K562 (cell line): Measurements from ENCODE around the gene CABP4. TPM values are rescaled to one million over a fixed set of nuclear protein-coding genes. Genes with fewer than 3 reads are reported as not detected.

Experiments
- ASH1L ChIP-seq: fragments of 450-650 bp; IDR thresholded peaks from 2 replicates; pipeline ENCODE4 v1.6.1; 2018; ENCODE audit warnings: borderline replicate concordance, mild to moderate bottlenecking, low read depth; ENCODE audit not compliant: partially characterized antibody
- CREBBP ChIP-seq: IDR thresholded peaks from one replicate; pipeline ENCODE4 v1.6.1; 2012; ENCODE audit warnings: low read depth, mild to moderate bottlenecking, control low read depth, inconsistent platforms, low read length
- CTBP1 ChIP-seq: fragments of 450-650 bp; IDR thresholded peaks from 2 replicates; pipeline ENCODE4 v1.6.1; 2016; ENCODE audit warnings: borderline replicate concordance
- FOS ChIP-seq: IDR thresholded peaks from 3 replicates; pipeline ENCODE4 v1.6.1; 2011; ENCODE audit not compliant: insufficient read length; ENCODE audit errors: extremely low read depth
- NFYB ChIP-seq: IDR thresholded peaks from 2 replicates; pipeline ENCODE4 v1.6.1; 2011; ENCODE audit warnings: mild to moderate bottlenecking, moderate library complexity; ENCODE audit not compliant: insufficient read length; ENCODE audit errors: extremely low read depth
- NRF1 ChIP-seq, 2 experiments: fragments of 450-650 bp; IDR thresholded peaks in 1 of 2; conservative IDR thresholded peaks in 1 of 2; 2 replicates each; pipeline ENCODE4 v1.6.1; 2014; ENCODE audit warnings: mild to moderate bottlenecking in 2 of 2
- POLR2AphosphoS5 ChIP-seq: IDR thresholded peaks from 2 replicates; pipeline ENCODE4 v1.6.1; 2011; ENCODE audit warnings: mild to moderate bottlenecking, low read depth, low read length, moderate library complexity; ENCODE audit not compliant: control insufficient read depth, insufficient read depth
- ZBTB1 ChIP-seq: sonication (generic); formaldehyde crosslinking; IDR thresholded peaks from 2 replicates; pipeline ENCODE4 v1.8.1; 2023; ENCODE audit warnings: missing genetic modification reagents, low read depth, mild to moderate bottlenecking, borderline replicate concordance
- ZFX ChIP-seq: sonication (generic); formaldehyde crosslinking; IDR thresholded peaks from 2 replicates; pipeline ENCODE4 v1.8.0; 2022; ENCODE audit warnings: mild to moderate bottlenecking, missing genetic modification reagents, moderate library complexity
- ZNF561 ChIP-seq: fragments of 450-650 bp; formaldehyde crosslinking; conservative IDR thresholded peaks from 2 replicates; pipeline ENCODE4 v1.4.0; 2020; ENCODE audit warnings: mild to moderate bottlenecking, moderate library complexity
- ZNF717 ChIP-seq: fragments of 250-450 bp; sonication (Bioruptor Pico); IDR thresholded peaks from 2 replicates; pipeline ENCODE4 v1.5.0; 2021
- polyA plus RNA-seq, 8 experiments: library from polyadenylated mRNA; depleted of rRNA in 4 of 8; stranded (reverse) in 5 of 8; unstranded in 3 of 8; fragments of >200 nt; fragmentation: Nextera tagmentation in 2 of 8; fragmentation: Illumina TruSeq in 1 of 8; extraction: Ambion mirVana in 2 of 8; extraction: Trizol in 1 of 8; gene quantifications; 2 replicates each; pipeline versions ENCODE4 v1.2.1 to v1.2.3, GENCODE V29; 2011 to 2014; ENCODE audit warnings: inconsistent platforms in 1 of 8, missing spikeins in 1 of 8
- total RNA-seq, 7 experiments: library from RNA; depleted of rRNA in 6 of 7; stranded (reverse); fragments of >200 nt in 6 of 7; fragmentation: Illumina TruSeq in 2 of 7; extraction: Trizol in 2 of 7; gene quantifications; 2 replicates each; pipeline versions ENCODE4 v1.2.1 to v1.2.3, GENCODE V29; 2011 to 2021; ENCODE audit warnings: low replicate concordance in 1 of 7
- TF ChIP-seq, protein P1 (sequence below): sonication (generic); formaldehyde crosslinking; IDR thresholded peaks from 2 replicates; pipeline ENCODE4 v1.8.0; 2022; ENCODE audit warnings: mild to moderate bottlenecking, missing genetic modification reagents
- TF ChIP-seq, protein P2 (sequence below): fragments of 450-650 bp; IDR thresholded peaks from 2 replicates; pipeline ENCODE4 v1.6.1; 2016; ENCODE audit warnings: antibody characterized with exemption
- TF ChIP-seq, protein P3 (sequence below): sonication (generic); formaldehyde crosslinking; IDR thresholded peaks from 2 replicates; pipeline ENCODE4 v1.8.0; 2022; ENCODE audit warnings: missing genetic modification reagents, mild to moderate bottlenecking, borderline replicate concordance
- TF ChIP-seq, protein P4 (sequence below): sonication (generic); formaldehyde crosslinking; IDR thresholded peaks from 2 replicates; pipeline ENCODE4 v1.8.0; 2023; ENCODE audit warnings: mild to moderate bottlenecking, missing genetic modification reagents
- TF ChIP-seq, protein P5 (sequence below): sonication (generic); formaldehyde crosslinking; IDR thresholded peaks from 2 replicates; pipeline ENCODE4 v1.5.0; 2020; ENCODE audit warnings: missing genetic modification reagents
- TF ChIP-seq, protein P6 (sequence below): sonication (generic); formaldehyde crosslinking; IDR thresholded peaks from 2 replicates; pipeline ENCODE4 v1.8.0; 2022; ENCODE audit warnings: mild to moderate bottlenecking, missing genetic modification reagents
- TF ChIP-seq, protein P7 (sequence below): fragments of 200-800 bp; sonication (Bioruptor generic); IDR thresholded peaks from 2 replicates; pipeline ENCODE4 v1.6.1; 2017; ENCODE audit warnings: missing genetic modification characterization, missing compliant biosample characterization

CABP4 gene
- total and polyA plus RNA-seq, 9 of the 15 experiments (the other 6 are each of a cell fraction or from before 2014, with no cell fraction given), result 0.11 TPM; not detected in 8

DNA sequence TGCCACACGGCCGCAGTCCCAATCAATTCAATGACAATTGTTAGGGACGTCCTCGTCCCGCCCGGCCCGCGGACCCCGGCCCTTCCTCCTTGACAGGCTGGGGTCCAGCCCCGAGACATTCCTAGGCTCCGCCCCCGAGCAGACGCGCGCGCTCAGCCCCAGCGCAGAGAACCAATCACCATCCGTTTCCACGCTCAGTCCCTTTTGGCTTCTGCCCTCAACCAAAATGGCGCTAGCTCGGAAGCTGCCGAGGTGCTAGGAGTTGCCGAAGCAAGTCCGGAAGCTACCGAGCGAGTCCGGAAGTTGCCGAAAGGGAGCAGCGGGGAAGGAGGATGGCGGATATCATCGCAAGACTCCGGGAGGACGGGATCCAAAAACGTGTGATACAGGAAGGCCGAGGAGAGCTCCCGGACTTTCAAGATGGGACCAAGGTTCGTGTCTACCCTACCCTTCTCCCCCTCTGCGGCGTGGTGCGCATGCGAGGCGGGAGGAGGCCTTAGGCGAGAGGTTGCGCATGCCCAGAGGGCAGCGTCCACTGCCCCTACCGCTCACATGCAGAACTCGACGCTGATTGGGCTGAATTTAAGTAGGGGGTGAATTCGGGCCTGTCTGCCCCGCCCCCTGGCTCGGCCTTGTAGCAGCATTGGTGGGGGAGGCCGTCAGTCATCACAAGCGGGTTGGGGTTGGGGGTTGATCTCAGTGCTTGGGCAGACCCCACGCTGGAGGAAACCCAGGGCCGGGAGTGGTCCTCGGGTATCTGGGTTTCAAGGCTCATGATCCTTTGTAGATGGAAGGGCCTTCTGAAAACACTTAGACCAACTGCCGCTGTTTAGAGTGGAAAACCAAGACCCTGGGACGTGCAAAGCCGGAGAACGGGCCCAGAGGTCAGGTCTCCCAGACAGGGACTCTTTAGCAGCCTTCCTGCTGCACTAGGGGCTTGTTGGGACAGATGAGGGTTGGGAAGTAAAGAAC is 28.0 kb downstream of the CABP4 start, which contains the start of gene AIP (continued):
- TF ChIP-seq, protein P1, sequence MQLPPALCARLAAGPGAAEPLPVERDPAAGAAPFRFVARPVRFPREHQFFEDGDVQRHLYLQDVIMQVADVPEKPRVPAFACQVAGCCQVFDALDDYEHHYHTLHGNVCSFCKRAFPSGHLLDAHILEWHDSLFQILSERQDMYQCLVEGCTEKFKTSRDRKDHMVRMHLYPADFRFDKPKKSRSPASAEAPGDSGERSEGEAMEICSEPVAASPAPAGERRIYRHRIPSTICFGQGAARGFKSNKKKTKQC (CRISPR knock-in tag), result peak; percentile 100
- TF ChIP-seq ZFX (CRISPR knock-in tag) (peak; percentile 74), CREBBP (no peak), ASH1L (peak; percentile 71), ZNF561 (CRISPR knock-in tag) (no peak), NRF1 (conservative IDR thresholded peaks at IDR 0.05 in 1 of 2, IDR thresholded peaks at IDR 0.05 in 1 of 2) (peak; percentile 99), NFYB (peak; percentile 77), FOS (peak; percentile 66), ZBTB1 (CRISPR knock-in tag) (peak; percentile 87; the same call in 1 of the 2 replicates), POLR2AphosphoS5 (peak; percentile 50; the same call in 1 of the 2 replicates), CTBP1 (peak; percentile 65; the same call in 1 of the 2 replicates), ZNF717 (CRISPR knock-in tag) (no peak)
- TF ChIP-seq, protein P2, sequence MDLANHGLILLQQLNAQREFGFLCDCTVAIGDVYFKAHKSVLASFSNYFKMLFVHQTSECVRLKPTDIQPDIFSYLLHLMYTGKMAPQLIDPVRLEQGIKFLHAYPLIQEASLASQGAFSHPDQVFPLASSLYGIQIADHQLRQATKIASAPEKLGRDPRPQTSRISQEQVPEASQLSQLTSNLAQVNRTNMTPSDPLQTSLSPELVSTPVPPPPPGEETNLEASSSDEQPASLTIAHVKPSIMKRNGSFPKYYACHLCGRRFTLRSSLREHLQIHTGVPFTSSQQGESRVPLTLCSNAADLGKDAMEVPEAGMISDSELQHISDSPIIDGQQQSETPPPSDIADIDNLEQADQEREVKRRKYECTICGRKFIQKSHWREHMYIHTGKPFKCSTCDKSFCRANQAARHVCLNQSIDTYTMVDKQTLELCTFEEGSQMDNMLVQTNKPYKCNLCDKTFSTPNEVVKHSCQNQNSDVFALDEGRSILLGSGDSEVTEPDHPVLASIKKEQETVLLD, result peak; percentile 98
- TF ChIP-seq, protein P3, sequence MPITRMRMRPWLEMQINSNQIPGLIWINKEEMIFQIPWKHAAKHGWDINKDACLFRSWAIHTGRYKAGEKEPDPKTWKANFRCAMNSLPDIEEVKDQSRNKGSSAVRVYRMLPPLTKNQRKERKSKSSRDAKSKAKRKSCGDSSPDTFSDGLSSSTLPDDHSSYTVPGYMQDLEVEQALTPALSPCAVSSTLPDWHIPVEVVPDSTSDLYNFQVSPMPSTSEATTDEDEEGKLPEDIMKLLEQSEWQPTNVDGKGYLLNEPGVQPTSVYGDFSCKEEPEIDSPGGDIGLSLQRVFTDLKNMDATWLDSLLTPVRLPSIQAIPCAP (CRISPR knock-in tag), result peak; percentile 99
- TF ChIP-seq, protein P4, sequence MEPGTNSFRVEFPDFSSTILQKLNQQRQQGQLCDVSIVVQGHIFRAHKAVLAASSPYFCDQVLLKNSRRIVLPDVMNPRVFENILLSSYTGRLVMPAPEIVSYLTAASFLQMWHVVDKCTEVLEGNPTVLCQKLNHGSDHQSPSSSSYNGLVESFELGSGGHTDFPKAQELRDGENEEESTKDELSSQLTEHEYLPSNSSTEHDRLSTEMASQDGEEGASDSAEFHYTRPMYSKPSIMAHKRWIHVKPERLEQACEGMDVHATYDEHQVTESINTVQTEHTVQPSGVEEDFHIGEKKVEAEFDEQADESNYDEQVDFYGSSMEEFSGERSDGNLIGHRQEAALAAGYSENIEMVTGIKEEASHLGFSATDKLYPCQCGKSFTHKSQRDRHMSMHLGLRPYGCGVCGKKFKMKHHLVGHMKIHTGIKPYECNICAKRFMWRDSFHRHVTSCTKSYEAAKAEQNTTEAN (CRISPR knock-in tag), result peak; percentile 94; the same call in 1 of the 2 replicates
- TF ChIP-seq, protein P5, sequence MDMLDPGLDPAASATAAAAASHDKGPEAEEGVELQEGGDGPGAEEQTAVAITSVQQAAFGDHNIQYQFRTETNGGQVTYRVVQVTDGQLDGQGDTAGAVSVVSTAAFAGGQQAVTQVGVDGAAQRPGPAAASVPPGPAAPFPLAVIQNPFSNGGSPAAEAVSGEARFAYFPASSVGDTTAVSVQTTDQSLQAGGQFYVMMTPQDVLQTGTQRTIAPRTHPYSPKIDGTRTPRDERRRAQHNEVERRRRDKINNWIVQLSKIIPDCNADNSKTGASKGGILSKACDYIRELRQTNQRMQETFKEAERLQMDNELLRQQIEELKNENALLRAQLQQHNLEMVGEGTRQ (CRISPR knock-in tag), result no peak
- TF ChIP-seq, protein P6, sequence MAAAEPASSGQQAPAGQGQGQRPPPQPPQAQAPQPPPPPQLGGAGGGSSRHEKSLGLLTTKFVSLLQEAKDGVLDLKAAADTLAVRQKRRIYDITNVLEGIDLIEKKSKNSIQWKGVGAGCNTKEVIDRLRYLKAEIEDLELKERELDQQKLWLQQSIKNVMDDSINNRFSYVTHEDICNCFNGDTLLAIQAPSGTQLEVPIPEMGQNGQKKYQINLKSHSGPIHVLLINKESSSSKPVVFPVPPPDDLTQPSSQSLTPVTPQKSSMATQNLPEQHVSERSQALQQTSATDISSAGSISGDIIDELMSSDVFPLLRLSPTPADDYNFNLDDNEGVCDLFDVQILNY (CRISPR knock-in tag), result peak; percentile 100
- TF ChIP-seq, protein P7, sequence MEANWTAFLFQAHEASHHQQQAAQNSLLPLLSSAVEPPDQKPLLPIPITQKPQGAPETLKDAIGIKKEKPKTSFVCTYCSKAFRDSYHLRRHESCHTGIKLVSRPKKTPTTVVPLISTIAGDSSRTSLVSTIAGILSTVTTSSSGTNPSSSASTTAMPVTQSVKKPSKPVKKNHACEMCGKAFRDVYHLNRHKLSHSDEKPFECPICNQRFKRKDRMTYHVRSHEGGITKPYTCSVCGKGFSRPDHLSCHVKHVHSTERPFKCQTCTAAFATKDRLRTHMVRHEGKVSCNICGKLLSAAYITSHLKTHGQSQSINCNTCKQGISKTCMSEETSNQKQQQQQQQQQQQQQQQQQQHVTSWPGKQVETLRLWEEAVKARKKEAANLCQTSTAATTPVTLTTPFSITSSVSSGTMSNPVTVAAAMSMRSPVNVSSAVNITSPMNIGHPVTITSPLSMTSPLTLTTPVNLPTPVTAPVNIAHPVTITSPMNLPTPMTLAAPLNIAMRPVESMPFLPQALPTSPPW (CRISPR knock-in tag), result peak; percentile 81
